CD4-positive, alpha-beta T cell treated with Interleukin-6 at 100 ng/mL for 8 hours (primary cell): ENCODE results near the gene C13orf46.

Source experiments
- DNase-seq: peaks from one replicate; pipeline ENCODE4 v3.0.0-alpha.2; 2020; ENCODE audit warnings: mixed read lengths, low spot score

The C13orf46 gene

DNA sequence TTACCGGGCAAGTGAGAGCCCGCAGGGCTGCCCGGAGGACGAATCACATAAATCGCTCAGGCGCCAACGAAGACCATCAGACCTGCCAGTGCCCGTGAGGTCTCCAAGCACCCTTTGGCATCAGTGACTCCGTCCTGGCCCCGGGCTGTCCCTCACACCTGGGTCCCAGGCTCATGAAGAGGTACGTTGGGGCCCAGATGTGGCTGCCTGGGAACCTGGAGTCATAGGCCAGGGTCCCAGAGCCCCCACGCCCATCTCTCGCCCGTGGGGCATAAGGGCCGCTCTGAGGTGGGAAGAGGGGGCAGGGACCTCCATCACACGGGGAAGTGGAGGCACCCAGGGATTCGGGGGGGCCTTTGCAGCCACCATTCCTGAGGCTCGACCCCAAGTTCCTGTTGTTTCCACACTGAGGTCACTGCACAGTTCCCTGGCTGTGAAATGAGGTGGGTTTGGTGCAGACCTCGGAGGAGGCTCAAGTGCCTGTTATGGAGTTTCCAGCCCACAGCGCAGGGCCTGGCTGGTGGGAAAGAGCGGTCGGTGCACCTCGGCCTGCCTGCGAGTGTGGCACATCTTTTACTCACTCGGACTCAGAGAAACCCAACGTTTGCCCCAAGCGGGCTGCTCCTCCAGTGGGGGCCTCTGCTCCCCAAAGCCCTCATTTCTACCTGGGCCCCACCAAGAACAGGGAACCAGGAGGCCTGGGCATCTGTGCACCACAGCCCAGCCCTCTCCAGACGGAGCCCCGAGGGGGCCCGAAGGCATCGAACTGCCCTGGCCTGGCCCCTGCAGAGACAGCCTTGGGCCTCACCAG, 35.9 kb upstream of the C13orf46 start:
- no peak for DNase-seq

DNA sequence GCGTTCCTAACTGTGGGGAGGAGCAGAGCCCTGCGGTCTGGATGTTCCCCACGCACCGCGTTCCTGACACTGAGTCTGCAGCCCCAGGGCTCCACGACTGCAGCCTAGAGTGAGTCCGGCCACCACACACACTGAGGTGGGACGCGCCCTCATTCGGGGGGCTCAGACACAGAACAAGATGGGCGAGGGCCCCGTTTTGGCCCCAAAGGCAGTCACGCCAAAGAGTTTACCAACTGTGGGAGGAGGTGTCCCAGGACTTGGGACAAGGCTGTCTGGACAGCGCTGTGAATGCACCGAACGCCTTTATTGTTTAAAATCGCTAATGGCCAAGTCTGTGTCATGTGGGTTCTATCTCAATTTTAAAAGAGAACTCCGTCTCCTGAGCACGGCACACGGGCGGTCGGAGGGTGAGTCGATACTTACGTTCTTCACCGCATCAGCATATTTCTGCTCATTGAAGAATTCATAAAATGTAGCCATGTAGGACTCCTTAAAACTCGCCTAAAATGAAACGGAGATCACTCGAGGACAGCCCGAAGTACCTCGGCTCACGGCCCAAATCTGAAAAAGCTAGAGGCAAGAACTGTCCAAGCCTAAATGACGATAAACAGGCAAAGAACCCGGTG, 35.2 kb upstream of the C13orf46 start:
- DNase-seq, result no peak

DNA sequence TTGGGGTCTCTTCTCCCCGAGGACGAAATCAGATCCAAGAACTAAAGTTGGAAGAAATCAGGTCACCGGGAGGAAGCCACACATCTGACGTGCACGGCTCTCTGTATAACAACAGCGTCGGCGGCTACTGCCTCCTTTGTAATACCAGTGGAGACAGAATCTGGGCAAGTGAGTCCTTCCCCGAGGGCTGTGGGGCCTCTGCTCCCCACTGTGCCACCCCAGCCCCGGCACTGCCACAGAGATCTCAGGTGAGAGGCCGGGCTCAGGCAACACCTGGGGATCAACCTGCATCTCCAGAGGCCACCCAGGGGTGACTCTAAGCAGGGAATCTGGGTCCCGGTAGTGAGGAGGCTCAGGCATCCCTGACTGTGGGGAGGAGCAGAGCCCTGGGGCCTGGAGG, 33.7 kb upstream of the C13orf46 start:
- DNase-seq, result no peak

DNA sequence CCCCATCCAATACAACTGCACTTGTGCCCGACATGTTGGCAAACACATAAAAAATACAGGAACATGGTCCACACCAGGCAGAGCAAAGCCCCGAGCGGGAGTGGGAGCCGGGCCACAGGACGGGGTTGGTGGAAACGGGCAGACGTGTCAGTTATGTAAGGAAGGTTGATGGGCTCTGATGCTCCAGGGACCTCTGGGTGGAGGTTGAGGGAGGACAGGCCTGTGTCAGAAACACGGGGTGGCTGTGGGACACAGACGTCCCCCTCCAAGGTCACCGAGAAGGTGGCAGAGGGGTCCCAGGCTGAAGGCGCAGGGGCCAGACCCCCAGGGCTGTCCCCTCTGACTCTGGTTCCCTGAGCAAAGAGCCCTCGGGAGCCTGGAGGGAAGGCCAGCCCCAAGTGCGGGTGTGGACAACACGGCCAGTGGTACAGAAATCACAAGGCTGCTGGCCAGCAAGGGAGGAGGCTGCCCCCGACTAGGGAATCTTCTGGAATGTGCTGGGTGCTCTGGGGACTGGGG, 31.4 kb upstream of the C13orf46 start:
- DNase-seq, result no peak

DNA sequence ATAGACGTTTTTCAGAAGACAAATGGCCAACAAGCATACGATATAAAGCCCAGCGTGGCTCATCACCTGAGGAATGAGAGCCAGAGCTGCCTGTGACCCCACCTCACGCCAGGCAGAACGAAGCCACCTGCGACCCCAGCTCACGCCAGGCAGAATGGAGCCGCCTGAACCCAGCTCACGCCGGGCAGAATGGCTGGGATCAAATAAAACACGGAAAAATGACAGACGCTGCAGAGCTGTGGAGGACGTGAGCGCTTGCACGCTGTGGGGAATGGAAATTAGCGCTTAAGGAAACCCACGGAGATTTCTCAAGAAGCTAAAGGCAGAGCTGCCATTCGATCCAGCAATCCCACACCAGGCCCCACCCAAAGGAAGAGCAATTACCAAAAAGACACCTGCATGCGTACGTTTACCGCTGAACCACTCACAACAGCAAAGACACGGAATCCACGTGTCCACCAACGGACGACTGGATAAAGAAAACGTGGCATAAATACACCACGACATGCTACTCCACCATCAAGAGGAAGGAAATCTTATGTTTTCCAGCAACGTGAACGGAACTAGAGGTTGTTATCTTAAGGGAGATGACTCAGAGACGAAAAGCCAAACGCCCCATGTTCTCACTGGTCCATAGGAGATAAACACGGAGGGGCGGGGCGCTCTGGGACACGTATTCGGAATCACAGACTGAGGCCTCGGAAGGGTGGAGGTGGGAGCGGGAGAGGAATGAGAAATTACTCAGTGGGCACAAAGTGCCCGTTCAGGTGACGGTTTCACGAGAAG, 30.7 kb upstream of the C13orf46 start:
- DNase-seq, result no peak

DNA sequence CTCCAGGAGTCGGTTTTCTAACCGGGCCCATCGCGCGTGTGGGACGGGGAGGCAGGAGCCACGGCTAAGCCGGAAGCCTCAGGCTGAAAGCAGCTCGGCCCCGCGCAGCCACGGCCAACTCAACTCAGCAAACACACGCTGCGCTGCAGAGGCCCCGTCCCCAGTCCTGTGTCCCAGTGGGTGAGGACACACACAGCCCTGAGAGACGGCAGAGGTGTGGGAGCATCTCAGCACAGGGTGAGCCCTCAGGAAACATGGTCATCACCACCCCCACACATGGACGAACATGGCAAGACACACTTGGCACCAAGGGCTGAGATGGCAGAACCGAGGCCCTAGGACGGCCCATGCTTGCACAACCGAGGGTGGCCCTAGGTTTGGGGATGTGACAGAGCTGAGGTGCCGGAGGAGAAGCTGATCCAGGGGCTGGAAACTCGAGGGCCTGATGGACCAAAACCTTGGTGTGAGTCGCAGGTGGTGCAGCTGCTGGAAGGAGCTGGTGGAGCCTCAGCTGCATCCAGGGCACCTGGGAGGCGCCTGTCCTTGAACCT, 29.0 kb upstream of the C13orf46 start:
- no peak for DNase-seq

DNA sequence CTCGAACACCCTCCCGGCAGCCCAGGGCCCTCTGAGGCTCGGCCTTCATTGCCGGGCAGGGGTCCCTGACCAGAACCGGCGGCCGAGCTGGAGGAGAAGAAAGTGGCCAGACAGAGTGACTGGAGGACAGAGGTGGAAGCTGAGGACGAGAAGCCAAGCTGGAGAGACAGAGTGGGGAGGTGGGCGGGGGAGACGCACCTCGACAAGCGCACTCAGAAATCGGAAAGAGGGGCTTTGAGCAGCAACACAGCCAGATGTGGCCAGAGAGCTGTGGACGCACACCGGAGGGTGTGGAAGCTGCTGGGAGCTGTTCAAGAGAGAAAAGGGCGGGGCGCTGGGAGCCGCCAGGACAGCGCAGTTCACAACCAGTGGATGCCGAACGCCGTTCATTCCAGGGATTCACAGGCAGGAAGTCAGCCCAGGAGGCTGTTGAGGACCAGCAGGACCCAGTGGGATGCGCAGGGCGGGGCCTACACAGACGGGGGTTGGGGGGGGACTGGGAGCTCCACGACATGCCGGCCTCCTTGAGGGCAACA, 28.2 kb upstream of the C13orf46 start:
- no peak for DNase-seq

DNA sequence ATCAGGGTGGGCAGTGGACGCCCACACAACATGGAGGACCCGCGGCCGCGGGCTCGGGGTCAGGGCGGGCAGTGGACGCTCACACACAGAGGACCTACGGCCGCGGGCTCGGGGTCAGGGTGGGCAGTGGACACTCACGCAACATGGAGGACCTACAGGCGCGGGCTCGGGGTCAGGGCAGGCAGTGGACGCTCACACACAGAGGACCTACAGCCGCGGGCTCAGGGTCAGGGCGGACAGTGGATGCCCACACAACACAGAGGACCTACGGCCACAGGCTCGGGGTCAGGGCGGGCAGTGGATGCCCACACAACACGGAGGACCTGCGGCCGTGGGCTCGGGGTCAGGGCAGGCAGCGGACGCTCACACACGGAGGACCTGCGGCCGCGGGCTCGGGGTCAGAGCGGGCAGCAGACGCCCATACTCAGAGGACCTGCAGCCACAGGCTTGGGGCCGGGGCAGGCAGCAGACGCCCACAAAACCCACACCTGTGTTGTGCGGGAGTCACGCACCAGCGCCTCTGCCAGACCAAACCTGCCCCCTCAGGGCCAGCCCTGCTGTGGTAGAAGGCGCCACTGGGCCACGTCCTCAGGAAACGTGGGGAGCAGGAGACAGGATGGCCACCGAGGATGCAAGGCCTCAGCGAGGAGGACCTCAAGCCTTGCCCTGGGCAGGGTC, 27.6 kb upstream of the C13orf46 start:
- no peak for DNase-seq

DNA sequence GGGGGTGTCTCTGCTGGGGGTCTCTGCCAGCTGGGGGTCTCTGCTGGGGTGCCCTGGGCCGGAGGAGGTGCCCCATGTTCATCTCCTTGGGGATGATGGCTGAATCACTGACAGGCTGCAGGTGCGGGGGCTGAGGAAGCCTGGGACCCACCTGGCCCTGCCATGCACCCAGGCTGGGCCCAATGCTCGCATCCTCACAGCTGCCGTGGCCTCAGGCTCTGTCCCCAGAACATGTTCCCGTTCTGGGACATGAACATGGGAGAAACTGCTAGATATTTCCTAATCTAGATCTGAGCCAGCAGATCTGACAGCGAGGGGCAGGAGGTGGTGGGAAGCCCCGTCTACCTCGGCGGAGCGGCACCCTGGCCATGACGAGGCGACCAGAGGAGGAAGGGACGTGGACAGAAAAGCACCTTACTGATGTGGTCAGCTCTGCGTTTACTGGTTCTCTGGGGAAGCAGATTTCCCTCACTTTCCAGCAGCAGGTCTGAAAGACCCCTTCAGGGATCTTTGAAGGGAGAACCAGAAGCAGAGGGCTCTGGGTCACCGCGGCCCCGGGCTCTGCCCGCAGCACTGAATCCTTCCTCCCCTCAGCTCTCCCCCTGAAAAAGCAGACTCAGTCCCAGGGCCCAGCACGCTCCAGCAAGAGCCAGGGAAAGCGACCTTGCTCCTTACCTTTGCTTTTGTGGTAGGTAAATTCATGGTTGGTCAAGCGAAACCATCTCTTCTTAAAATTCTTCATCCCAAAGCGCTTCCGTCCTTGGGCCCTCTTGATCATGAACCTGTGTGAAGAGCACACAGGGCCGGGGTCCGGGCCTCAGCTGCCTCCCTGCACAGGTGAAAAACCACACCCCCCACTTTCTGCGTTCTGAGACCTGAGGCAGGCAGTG, 26.5 kb upstream of the C13orf46 start:
- no peak for DNase-seq

DNA sequence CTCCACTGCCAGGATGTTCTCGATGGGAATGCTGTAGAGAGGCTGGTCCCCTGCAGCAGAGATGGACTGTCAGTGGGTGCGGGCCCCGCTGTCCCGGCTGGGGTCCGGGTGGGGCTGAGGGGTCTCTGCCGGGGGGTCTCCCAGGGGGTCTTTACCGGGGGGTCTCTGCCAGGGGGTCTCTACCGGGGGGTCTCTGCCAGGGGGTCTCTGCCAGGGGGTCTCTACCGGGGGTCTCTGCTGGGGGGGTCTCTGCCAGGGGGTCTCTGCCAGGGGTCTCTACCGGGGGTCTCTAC, 25.7 kb upstream of the C13orf46 start:
- DNase-seq, result no peak

DNA sequence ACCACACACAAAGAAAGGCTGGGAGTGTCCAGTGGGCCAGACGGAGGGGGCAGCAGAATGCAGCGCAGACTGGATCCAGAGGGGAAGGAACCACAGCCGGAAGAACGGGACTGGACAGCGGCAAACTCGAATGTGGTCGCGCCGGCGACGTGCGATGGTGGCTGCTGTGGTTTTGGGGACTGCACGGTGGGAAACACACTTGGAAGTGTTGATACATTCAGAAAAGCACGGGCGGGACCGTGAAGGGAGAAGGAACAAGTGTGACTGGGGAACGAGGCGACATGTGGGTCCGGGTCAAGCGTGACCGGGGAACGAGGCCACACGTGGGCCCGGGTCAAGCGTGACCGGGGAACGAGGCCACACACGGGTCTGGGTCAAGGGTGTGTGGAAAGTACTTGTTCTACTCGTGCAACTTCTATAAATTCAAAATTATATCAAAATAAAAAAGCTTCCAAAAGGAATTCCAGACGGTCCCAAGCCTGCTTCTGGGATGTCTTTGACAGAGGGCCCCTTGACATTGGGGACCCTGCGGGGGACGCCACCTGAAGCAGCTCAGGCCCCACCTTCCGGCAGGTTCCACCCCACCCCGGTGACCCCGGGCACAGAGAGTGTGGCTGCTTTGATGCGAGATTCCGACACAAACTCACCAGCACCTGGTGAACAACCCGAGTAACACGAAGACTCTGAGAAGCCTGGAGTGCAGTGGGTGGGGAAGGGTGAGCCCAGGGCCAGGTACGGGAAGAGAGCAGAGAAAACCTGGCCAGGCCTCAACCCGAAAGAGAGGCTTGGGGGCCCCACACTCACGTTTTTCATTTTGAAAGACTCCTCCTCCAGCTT, 25.1 kb upstream of the C13orf46 start:
- DNase-seq, result no peak

DNA sequence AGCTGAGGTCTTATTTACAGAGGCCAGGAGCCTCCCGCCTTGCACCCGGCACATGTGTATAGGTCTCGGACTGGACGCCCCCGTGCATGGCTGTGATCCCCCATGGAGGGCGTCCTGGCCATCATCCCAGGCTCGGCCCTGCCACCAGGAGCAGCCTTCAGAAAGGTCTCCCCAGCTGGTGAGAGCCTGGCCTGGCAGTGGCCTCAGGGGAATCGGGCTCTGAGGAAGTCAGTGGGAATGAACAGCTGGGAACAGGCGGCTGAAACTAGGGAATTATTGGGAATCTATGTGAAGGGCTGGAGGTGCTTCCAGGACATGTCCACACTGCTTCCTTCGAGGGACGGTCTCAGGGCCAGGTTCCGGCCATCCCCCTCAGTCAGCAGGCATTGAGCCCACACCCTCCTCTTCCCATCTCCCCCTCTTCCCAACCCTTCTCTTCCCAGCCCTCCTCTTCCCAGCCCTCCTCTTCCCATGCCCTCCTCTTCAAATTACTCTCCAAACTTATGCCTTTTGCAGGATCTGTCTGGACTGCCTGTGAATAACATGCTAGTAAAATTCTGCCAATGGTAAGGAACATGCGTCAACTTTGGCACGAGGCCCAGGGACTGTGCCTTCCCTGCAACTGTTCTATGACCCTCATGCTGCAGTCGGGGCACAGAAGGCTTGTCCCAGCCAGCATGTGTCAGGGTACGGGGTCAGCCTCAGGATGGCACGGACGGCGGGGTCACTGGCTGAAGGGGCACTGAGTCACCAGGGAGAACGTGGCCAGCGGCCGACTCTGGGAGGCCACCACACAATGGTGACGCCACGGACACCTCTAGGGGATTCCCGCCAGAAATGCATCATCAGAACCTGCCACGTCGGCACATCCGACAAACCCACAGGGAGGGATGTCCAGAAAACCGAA, 24.2 kb upstream of the C13orf46 start:
- DNase-seq, result no peak

DNA sequence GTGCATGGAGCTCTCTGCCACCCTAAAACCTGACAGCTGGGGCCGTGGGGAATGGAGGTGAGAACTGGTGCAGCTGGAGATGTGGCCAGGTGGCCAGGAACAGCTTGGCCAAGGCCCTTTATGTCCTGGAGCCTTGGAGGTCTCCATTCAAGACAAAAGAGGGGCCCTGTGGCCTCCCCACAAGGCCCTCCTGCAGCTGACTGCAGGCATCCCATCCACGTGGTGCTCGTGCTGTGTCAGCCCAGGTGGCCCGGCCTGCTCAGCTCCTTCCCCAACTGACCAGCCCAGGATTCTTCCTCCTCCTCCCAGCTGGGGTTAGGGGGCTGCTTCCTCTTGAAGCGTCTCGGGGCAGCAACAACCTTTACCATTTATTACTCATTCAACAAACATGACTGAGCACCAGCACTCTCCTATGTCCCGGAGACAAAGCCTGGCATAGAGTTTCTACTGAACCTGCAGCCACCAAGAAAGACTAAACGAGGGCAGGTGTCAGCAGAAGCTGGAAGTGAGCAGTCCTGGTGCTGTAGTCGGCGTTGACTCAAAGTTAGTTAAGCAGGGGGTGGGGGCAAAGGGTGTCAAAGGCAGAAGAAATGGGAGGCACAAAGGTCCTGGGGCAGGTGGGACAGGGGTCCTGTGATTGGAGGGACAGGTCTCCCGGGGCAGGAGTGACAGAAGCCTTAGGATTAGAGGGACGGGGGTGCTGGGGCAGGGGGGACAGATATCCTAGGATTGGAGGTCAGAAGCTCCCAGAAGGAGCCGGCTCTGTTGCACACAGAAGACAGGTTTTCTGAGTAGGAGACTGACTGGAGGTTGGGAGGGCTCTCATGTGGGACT, 23.3 kb upstream of the C13orf46 start:
- no peak for DNase-seq

DNA sequence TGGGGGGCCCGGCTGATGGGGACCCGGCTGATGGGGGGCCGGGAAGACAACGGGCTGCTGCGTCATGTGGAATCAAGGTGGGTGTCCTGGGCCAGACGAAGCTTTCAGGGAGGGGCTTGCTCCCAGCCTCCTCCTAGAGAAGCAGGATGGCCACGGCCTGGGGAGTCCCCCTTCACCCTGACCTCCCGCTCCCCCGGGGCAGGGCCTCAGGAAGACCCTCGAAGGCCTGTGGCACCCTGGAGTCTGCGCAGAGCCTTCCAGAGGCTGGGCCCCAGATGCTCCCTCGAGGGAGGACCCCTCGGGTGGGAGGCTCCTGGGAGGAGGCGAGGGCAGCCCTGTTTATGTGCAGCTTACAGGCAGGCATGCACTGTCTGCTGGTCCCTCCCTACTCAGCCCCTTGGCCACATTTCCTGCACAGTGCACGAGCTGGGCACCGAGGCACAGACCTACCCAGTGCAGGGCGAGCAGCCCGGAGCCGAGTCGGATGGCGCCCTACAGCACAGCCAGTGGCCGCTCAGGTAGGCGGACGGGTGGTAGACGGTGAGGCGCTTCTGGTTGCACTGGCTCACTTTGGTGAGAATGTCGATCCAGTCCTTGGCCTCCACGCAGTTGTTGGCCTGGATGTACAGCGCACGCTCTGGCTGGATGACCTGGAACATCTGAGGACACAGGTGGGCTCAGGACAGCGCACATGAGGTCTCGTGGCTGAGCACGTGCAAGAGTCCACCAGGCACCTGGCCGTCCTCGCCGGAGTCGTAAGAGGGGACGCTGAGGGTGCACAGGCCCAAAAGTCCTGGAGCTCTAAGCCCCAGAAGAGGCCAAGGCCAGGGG, 22.4 kb upstream of the C13orf46 start:
- no peak for DNase-seq

DNA sequence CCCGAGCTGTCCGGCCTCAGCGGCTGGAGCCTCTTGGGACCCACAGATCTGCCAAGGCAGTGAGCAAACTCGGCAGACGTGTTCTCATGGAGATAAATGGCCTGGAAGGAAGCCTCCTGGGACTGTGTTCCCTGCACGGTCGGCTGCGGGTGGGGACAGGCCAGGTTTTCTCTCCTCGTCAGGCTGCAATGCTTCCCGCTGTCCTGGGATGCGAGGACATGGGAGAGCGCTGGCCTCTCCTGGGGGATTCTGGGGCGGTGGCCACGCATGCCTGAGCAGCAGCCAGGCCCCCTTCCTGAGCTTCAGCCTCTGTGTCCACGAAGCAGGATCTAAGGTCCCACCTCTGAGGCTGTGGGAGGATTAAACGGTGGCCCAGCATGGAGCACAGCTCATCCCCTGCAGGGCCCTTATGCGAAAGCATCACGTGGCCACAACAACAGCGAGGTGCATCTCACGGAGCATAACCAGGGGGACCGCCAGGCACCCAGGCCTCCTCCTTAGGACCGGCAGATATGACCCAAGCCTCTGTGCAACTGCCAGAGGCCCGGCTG, 21.2 kb upstream of the C13orf46 start:
- no peak for DNase-seq

DNA sequence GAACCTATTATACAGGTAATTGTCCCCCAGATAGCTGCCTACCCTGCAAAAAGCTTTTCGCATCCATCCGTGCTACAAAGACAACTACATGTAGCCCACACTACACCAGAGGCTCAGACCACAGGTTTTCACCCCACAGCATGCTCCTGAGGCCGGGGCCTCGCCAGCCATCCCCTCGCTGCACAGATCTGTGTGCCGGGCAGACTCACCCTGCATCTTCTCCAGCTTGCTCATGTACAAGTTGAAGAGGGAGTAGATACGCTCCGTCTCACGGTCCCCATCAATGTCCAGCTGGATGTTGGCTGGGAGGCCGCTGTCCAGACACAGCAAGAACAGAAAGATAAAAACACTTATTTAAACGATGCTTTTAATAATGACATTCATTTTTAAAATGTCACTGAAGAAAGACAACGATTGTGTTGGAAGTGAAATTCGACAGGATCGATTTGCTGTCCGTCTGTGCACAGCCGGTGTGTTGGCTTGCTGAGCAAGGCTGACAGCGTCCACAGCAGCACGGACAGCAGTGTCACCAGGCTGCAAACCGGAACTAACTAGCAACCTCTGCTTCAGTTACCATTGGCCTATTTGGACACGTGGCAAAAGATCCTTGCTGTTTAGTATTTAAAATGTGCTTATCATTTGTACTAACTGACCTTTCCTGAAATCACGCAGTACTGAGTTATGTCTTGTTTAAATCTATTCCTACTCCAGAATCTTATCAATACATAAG, 18.6 kb upstream of the C13orf46 start:
- no peak for DNase-seq
